Suprapubic skin (tissue), 4 donors: ENCODE results near the gene VTI1A. TPM values are rescaled to one million over a fixed set of nuclear protein-coding genes. Genes with fewer than 3 reads are reported as not detected.

Experiments used
- DNase-seq, 2 donors: peaks; one replicate each; pipeline ENCODE4 v3.0.0-alpha.2; 2019; ENCODE audit warnings: low spot score in 2 of 2
- H3K27ac ChIP-seq: fragments of 200-600 bp; sonication (generic); one replicate; pipeline ENCODE4 v1.5.1; 2019
- H3K27me3 ChIP-seq: fragments of 200-600 bp; sonication (generic); one replicate; pipeline ENCODE4 v1.5.1; 2019
- H3K36me3 ChIP-seq: fragments of 200-600 bp; sonication (generic); one replicate; pipeline ENCODE4 v1.5.1; 2019
- H3K4me1 ChIP-seq: fragments of 200-600 bp; sonication (generic); one replicate; pipeline ENCODE4 v1.5.1; 2019
- H3K4me3 ChIP-seq: fragments of 200-600 bp; sonication (generic); one replicate; pipeline ENCODE4 v1.5.1; 2019; ENCODE audit warnings: mild to moderate bottlenecking
- H3K9me3 ChIP-seq: fragments of 200-600 bp; sonication (generic); one replicate; pipeline ENCODE4 v1.5.1; 2019
- CTCF ChIP-seq, 2 donors: fragments of 200-600 bp in 1 of 2; fragments of 450-650 bp in 1 of 2; sonication (generic) in 1 of 2; IDR thresholded peaks; one replicate each; pipeline ENCODE4 v1.5.1; 2016 to 2019; ENCODE audit warnings: antibody characterized with exemption in 2 of 2, mild to moderate bottlenecking in 1 of 2, moderate library complexity in 1 of 2
- EP300 ChIP-seq: sonication (generic); formaldehyde crosslinking; IDR thresholded peaks from one replicate; pipeline ENCODE4 v1.6.1; 2017; ENCODE audit warnings: antibody characterized with exemption
- POLR2A ChIP-seq, 2 donors: fragments of 450-650 bp; IDR thresholded peaks; one replicate each; pipeline ENCODE4 v1.6.1; 2017; ENCODE audit warnings: antibody characterized with exemption in 2 of 2, mild to moderate bottlenecking in 2 of 2, moderate library complexity in 2 of 2
- POLR2AphosphoS5 ChIP-seq, 3 donors: sonication (generic); formaldehyde crosslinking; IDR thresholded peaks; one replicate each; pipeline ENCODE4 v1.6.1; 2017; ENCODE audit warnings: antibody characterized with exemption in 3 of 3
- WGBS: methylation state at CpG from one replicate; pipeline ENCODE4 v1.1.5; 2018; 5-methylcytosine and 5-hydroxymethylcytosine counted together
- total RNA-seq, 4 donors: library from RNA; depleted of rRNA; stranded (reverse); fragments of >200 nt; gene quantifications; one replicate each; pipeline ENCODE4 v1.1.0, GENCODE V29; 2016

Gene VTI1A
- total RNA-seq, 4 donors from 2014 or later = 43.0 to 81.0 (median 49.2) TPM

- H3K9me3 ChIP-seq = no peaks in the 10 kb centered on the region
- H3K27ac ChIP-seq = no peak overlapping the region
- DNase-seq = no peak
- H3K4me3 ChIP-seq = no peak overlapping the region
- no peaks in the 10 kb centered on the region for H3K4me1 ChIP-seq
- H3K36me3 ChIP-seq = no peaks in the 10 kb centered on the region
- TF ChIP-seq EP300 (no peak), POLR2AphosphoS5 (IDR thresholded peaks at IDR 0.05) (no peak), CTCF (IDR thresholded peaks at IDR 0.05) (no peak), POLR2A (IDR thresholded peaks at IDR 0.05) (no peak)
- 91% methylated on average over 2 of the region's 2 CpGs for WGBS
- no peaks in the 10 kb centered on the region for H3K27me3 ChIP-seq
These were observed 37.4 kb downstream of the VTI1A start for GRCh38 chr10:112484399-112484798.

GRCh38 chr10:112487964-112488363 is 40.9 kb downstream of the VTI1A start:
- Histone ChIP-seq H3K36me3 (no peaks in the 10 kb centered on the region), H3K9me3 (no peaks in the 10 kb centered on the region), H3K4me1 (peaks cover 3% of the 10 kb centered on the region), H3K27ac (no peak overlapping the region), H3K27me3 (no peaks in the 10 kb centered on the region), H3K4me3 (no peak overlapping the region)
- DNase-seq = no peak
- TF ChIP-seq POLR2A (IDR thresholded peaks at IDR 0.05) (no peak), EP300 (no peak), POLR2AphosphoS5 (IDR thresholded peaks at IDR 0.05) (no peak), CTCF (IDR thresholded peaks at IDR 0.05) (no peak)

GRCh38 chr10:112490545-112490944 is 43.5 kb downstream of the VTI1A start:
- TF ChIP-seq EP300 (no peak), POLR2A (IDR thresholded peaks at IDR 0.05) (no peak), POLR2AphosphoS5 (IDR thresholded peaks at IDR 0.05) (no peak), CTCF (IDR thresholded peaks at IDR 0.05) (no peak)
- DNase-seq = no peak
- Histone ChIP-seq H3K4me1 (peaks cover 3% of the 10 kb centered on the region), H3K9me3 (no peaks in the 10 kb centered on the region), H3K27ac (no peak overlapping the region), H3K27me3 (no peaks in the 10 kb centered on the region), H3K4me3 (no peak overlapping the region), H3K36me3 (no peaks in the 10 kb centered on the region)
- WGBS = 27% methylated on average over 2 of the region's 2 CpGs

GRCh38 chr10:112491144-112491543 is 44.1 kb downstream of the VTI1A start:
- DNase-seq = no peak
- TF ChIP-seq POLR2A (IDR thresholded peaks at IDR 0.05) (no peak), CTCF (IDR thresholded peaks at IDR 0.05) (no peak), POLR2AphosphoS5 (IDR thresholded peaks at IDR 0.05) (no peak), EP300 (no peak)
- Histone ChIP-seq H3K36me3 (no peaks in the 10 kb centered on the region), H3K9me3 (no peaks in the 10 kb centered on the region), H3K27ac (no peak overlapping the region), H3K27me3 (no peaks in the 10 kb centered on the region), H3K4me1 (peaks cover 3% of the 10 kb centered on the region), H3K4me3 (no peak overlapping the region)

GRCh38 chr10:112492736-112493135 is 45.7 kb downstream of the VTI1A start:
- peaks cover 3% of the 10 kb centered on the region for H3K4me1 ChIP-seq
- TF ChIP-seq POLR2AphosphoS5 (IDR thresholded peaks at IDR 0.05) (no peak), POLR2A (IDR thresholded peaks at IDR 0.05) (no peak), CTCF (IDR thresholded peaks at IDR 0.05) (no peak), EP300 (no peak)
- H3K9me3 ChIP-seq = no peaks in the 10 kb centered on the region
- no peak for DNase-seq
- no peak overlapping the region for H3K27ac ChIP-seq
- no peak overlapping the region for H3K4me3 ChIP-seq
- no peaks in the 10 kb centered on the region for H3K27me3 ChIP-seq
- 98% methylated on average over 6 of the region's 6 CpGs for WGBS
- no peaks in the 10 kb centered on the region for H3K36me3 ChIP-seq
